ENCODE data around the gene OXSR1.

OXSR1 gene

DNA sequence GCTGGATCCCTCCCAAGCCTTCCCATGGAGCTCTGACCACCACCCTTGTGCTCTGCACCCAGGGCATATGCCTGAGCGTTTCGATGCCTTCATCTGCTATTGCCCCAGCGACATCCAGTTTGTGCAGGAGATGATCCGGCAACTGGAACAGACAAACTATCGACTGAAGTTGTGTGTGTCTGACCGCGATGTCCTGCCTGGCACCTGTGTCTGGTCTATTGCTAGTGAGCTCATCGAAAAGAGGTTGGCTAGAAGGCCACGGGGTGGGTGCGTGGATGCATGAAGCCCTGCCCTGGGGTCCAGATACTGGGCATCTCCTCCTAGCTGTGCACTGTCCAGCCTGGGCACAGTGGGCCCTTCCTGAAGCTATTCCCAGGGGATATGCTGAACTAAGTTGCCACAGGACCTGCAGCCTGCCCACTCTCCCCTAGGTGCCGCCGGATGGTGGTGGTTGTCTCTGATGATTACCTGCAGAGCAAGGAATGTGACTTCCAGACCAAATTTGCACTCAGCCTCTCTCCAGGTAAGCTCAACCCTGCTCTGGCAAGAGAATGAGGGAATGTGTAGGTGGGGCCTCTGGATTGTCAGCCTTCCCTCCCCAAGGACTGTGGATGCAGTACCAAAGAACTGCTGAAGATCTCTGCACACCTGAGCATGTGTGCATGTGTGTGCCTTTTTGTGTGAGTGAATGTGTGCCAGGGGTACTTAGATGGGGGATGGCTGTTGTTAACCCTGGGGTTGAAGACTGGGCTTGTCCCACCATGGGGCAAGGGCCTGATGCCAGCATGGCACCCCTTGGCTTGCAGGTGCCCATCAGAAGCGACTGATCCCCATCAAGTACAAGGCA, 24.8 kb upstream of the OXSR1 start:
- peak overlapping the region; percentile 92; the same call in 1 of the 2 replicates for H3K4me3 ChIP-seq (ENCODE audit: low read depth, low read length)
- no peak for DNase-seq (ENCODE audit: low read depth)
- TF ChIP-seq, protein P1, sequence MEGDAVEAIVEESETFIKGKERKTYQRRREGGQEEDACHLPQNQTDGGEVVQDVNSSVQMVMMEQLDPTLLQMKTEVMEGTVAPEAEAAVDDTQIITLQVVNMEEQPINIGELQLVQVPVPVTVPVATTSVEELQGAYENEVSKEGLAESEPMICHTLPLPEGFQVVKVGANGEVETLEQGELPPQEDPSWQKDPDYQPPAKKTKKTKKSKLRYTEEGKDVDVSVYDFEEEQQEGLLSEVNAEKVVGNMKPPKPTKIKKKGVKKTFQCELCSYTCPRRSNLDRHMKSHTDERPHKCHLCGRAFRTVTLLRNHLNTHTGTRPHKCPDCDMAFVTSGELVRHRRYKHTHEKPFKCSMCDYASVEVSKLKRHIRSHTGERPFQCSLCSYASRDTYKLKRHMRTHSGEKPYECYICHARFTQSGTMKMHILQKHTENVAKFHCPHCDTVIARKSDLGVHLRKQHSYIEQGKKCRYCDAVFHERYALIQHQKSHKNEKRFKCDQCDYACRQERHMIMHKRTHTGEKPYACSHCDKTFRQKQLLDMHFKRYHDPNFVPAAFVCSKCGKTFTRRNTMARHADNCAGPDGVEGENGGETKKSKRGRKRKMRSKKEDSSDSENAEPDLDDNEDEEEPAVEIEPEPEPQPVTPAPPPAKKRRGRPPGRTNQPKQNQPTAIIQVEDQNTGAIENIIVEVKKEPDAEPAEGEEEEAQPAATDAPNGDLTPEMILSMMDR (IDR thresholded peaks at IDR 0.05; ENCODE audit: insufficient read depth, low read depth, low read length, missing control alignments), result no peak

DNA sequence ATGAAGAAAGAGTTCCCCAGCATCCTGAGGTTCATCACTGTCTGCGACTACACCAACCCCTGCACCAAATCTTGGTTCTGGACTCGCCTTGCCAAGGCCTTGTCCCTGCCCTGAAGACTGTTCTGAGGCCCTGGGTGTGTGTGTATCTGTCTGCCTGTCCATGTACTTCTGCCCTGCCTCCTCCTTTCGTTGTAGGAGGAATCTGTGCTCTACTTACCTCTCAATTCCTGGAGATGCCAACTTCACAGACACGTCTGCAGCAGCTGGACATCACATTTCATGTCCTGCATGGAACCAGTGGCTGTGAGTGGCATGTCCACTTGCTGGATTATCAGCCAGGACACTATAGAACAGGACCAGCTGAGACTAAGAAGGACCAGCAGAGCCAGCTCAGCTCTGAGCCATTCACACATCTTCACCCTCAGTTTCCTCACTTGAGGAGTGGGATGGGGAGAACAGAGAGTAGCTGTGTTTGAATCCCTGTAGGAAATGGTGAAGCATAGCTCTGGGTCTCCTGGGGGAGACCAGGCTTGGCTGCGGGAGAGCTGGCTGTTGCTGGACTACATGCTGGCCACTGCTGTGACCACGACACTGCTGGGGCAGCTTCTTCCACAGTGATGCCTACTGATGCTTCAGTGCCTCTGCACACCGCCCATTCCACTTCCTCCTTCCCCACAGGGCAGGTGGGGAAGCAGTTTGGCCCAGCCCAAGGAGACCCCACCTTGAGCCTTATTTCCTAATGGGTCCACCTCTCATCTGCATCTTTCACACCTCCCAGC, 24.0 kb upstream of the OXSR1 start:
- no peak overlapping the region for H3K4me3 ChIP-seq (ENCODE audit: low read depth, low read length)
- TF ChIP-seq, protein P1 (IDR thresholded peaks at IDR 0.05; ENCODE audit: insufficient read depth, low read depth, low read length, missing control alignments), result no peak
- no peak for DNase-seq (ENCODE audit: low read depth)

DNA sequence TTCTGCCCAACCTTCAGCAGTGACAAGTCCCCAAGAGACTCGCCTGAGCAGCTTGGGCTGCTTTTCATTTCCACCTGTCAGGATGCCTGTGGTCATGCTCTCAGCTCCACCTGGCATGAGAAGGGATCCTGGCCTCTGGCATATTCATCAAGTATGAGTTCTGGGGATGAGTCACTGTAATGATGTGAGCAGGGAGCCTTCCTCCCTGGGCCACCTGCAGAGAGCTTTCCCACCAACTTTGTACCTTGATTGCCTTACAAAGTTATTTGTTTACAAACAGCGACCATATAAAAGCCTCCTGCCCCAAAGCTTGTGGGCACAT, 23.4 kb upstream of the OXSR1 start:
- TF ChIP-seq, protein P1 (IDR thresholded peaks at IDR 0.05; ENCODE audit: insufficient read depth, low read depth, low read length, missing control alignments), result no peak
- no peak for DNase-seq (ENCODE audit: low read depth)
- no peak overlapping the region for H3K4me3 ChIP-seq (ENCODE audit: low read depth, low read length)

DNA sequence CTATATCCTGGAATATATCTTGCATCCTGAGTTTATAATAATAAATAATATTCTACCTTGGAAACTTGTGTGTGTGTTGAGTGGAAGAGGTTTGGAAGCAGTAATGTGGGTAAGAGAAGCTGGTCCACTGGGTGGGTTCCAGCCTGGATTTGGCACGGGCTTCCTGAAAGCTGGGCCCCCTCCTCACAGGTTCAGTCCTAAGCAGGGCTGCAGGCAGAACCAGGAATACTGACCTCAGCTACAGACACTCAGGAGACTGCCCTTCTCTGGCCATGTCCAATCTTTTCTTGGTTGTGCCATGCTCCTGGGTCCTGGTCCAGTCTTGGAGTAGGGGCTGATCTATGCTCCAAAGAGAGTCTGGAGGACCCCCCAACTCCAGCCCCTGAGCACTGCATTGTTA, 22.4 kb upstream of the OXSR1 start:
- TF ChIP-seq, protein P1 (IDR thresholded peaks at IDR 0.05; ENCODE audit: insufficient read depth, low read depth, low read length, missing control alignments), result no peak
- H3K4me3 ChIP-seq (ENCODE audit: low read depth, low read length), result no peak overlapping the region
- no peak for DNase-seq (ENCODE audit: low read depth)

DNA sequence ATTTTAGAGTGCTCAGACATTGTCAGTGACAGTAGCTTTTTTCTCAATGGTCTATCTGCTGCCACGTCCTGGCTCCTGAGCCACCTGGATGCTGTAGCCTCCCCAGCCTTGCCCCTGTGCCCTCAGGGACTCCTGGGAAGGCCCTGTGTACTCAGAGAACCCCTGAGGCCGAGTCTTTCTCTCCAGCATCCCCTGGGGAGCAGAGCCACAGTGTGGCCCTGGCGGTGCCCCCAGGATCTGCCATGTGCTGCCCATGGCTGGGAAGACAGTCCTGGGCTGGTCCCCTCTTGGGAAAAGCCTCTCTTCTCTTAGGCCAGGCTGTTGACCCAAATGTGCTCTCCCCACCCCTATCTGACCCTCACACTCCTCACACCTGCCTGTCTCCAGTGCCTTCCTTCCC, 21.8 kb upstream of the OXSR1 start:
- TF ChIP-seq, protein P1 (IDR thresholded peaks at IDR 0.05; ENCODE audit: insufficient read depth, low read depth, low read length, missing control alignments), result no peak
- no peak overlapping the region for H3K4me3 ChIP-seq (ENCODE audit: low read depth, low read length)
- DNase-seq (ENCODE audit: low read depth), result no peak

DNA sequence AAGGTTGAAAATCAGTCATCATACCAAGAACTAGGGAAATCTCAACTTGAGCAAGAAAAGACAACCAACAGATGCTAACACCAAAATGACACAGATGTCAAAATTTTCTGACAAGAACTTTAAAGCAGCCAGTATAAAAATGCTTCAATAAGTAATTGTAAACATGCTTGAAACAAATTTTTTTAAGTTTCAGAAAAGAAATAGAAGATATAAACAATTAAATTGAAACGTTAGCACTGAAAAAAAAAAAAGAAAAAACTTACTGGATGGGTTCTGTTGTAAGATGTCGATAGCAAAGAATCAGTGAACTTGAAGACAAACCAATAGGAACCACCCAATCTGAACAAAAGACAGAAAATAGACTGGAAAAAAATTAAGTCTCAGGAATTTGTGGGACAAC, 18.8 kb upstream of the OXSR1 start:
- TF ChIP-seq, protein P1 (IDR thresholded peaks at IDR 0.05; ENCODE audit: insufficient read depth, low read depth, low read length, missing control alignments), result no peak
- DNase-seq (ENCODE audit: low read depth), result no peak
- H3K4me3 ChIP-seq (ENCODE audit: low read depth, low read length), result no peak overlapping the region

All from GM12865 (cell line).